GM10248 (cell line): Measurements from ENCODE around the gene ACOT8.

Source experiments
- CTCF ChIA-PET: fragments of 300-600 bp; sonication (Branson Sonifier 250); formaldehyde crosslinking; extraction: SDS; loops from one replicate; lab custom pipeline; 2021; ENCODE audit warnings: antibody characterized with exemption; lab: Yijun Ruan, JAX
- POLR2A ChIA-PET: fragments of 350-650 bp; sonication (Branson Sonifier 250); formaldehyde crosslinking; extraction: SDS; loops from one replicate; lab custom pipeline; 2020; ENCODE audit warnings: antibody characterized with exemption; lab: Yijun Ruan, JAX
- DNase-seq: peaks from one replicate; pipeline ENCODE4 v3.0.0; 2012; ENCODE audit errors: extremely low spot score
- TF ChIP-seq, protein P1 (sequence below): IDR thresholded peaks from 2 replicates; pipeline ENCODE4 v1.5.1; 2012; ENCODE audit warnings: mild to moderate bottlenecking, low read depth; ENCODE audit errors: extremely low read depth, missing control alignments, control extremely low read depth

Gene ACOT8

DNA sequence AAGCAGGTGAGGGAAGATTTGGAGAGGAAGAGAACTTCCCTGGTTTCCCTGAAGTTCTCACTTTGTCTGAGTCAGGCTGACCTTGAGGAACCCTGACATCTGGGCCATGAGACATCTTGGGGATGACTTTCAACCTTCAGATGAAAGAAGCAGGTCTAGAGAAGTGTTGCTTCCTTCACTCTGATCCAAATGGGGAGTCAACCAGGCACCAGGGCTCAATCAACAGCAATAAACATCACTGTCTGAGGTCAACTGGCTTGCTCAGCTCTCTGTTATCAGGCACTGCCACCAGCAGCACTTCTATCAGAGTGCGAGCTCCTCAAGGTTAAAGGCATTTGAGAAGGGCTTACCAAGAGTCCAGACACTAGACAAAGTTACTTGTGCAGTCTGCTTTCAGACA is 6.3 kb downstream of the ACOT8 start:
- ChIA-PET CTCF (interaction anchor here (1.4 kb wide), 1 partner anchor 9 kb away, joined by 4 read pairs; no protein-coding TSS in a partner anchor), POLR2A (interaction anchor here (0.8 kb wide), 1 partner anchor 9 kb away, joined by 3 read pairs; no protein-coding TSS in a partner anchor)
- TF ChIP-seq, protein P1, sequence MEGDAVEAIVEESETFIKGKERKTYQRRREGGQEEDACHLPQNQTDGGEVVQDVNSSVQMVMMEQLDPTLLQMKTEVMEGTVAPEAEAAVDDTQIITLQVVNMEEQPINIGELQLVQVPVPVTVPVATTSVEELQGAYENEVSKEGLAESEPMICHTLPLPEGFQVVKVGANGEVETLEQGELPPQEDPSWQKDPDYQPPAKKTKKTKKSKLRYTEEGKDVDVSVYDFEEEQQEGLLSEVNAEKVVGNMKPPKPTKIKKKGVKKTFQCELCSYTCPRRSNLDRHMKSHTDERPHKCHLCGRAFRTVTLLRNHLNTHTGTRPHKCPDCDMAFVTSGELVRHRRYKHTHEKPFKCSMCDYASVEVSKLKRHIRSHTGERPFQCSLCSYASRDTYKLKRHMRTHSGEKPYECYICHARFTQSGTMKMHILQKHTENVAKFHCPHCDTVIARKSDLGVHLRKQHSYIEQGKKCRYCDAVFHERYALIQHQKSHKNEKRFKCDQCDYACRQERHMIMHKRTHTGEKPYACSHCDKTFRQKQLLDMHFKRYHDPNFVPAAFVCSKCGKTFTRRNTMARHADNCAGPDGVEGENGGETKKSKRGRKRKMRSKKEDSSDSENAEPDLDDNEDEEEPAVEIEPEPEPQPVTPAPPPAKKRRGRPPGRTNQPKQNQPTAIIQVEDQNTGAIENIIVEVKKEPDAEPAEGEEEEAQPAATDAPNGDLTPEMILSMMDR, result no peak
- DNase-seq, result no peak

DNA sequence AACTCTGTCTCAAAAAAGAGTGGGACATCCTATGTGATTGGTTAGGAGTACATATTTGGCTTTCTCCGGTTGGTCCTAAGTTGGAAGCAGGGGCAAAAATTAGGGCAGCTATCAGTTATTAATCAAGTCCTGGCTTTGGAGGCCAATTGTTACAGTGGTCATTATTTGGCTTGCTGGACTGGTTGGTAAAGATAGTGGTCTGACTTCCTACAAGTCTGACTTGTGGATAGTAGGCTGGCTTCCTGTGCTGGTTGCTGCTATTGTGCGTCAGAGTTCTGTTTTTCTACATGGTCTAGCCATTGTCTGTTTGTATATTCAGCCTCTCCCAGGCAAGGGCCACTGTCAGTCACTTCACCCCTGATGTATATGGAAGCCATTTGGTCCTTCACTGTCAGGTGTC is 7.0 kb downstream of the ACOT8 start:
- DNase-seq, result no peak
- POLR2A ChIA-PET, result no interaction called here
- CTCF ChIA-PET, result interaction anchor here (1.4 kb wide), 1 partner anchor 9 kb away, joined by 4 read pairs; no protein-coding TSS in a partner anchor
- TF ChIP-seq, protein P1, result no peak

DNA sequence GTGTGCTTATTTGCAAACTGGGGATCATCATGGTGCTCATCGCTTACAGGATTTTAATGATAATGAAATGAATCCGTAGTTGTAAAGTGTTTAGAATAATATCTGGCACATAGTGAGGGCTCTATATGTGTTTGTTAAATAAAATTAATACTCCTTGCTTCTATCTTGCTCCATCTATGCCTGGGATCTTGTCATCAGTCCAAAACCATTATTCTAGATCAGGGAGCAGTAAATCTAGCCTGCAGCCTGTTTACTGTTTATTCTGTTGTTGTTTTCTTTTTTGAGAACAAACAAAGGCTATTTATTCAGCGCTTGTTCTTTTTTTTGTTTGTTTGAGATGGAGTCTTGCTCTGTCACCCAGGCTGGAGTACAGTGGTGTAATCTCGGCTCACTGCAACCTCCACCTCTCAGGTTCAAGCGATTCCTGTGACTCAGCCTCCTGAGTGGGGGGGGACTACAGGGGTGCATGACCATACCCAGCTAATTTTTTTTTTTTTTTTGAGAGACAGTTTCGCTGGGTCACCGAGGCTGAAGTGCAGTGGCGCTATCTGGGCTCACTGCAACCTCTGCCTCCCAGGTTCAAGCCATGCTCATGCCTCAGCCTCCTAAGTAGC is 8.1 kb downstream of the ACOT8 start:
- CTCF ChIA-PET, result no interaction called here
- no peak for DNase-seq
- TF ChIP-seq, protein P1, result no peak
- POLR2A ChIA-PET, result no interaction called here

DNA sequence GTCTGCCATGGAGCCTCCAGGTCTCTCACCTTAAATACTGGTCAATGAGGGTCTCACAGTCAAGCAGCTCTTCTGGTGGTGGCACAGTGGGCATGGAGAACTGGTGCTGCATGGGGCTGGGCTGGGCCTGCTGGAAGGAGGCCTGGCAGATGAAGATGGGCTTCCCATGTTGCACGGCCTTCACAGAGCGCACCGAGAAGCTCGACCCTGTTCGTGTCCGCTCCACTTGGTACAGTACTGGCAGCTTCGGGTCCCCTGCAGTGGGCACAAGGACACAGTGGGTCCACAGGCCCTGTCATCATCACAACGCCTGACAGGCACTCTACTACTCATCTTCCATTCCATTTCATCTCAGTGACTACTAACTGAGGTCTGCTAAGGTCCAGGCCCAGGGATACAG is 8.8 kb downstream of the ACOT8 start:
- CTCF ChIA-PET, result no interaction called here
- POLR2A ChIA-PET, result no interaction called here
- TF ChIP-seq, protein P1, result no peak
- no peak for DNase-seq

DNA sequence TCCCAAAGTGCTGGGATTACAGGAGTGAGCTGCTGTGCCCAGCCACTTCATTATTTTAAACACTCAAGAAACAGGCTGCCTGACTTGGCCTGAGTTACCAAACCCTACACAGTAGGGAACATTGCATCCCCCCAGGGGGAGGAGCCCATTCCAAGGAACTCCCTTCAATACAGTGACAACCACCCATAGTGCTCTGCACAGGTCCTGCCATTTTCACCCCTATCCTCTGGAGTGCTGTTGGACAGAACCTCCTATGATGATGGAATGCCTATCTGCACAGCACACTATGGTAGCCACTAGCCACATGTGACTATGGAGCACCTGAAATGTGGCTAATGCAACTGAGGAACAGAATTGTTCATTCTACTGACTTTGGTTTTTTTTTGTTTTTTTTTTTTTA is 11.7 kb downstream of the ACOT8 start:
- no peak for DNase-seq
- ChIA-PET CTCF (interaction anchor here (1.3 kb wide), 1 partner anchor 45 kb away, joined by 3 read pairs; no protein-coding TSS in a partner anchor), POLR2A (no interaction called here)
- TF ChIP-seq, protein P1, result no peak

DNA sequence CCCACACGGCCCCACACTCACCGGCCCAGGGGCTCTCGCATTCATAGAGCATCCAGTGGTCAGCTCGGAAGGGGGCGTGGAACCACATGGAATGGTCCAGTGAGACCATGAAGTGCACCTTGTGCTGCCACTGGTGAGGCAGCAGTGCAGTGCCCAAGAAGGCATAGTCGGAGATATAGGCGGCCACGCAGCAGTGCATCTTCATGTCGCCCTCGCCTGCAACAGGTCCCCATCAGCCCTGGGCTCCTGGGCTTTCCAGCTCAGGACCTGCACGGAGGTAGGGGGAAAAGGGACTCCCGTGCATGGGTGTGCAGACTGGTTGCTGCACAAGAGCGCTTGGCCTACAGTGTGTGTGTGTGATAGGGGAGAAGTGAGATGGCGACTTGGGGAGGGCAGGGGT is 13.7 kb downstream of the ACOT8 start:
- ChIA-PET CTCF (interaction anchor here (1.2 kb wide), 1 partner anchor 44 kb away, joined by 3 read pairs; no protein-coding TSS in a partner anchor), POLR2A (no interaction called here)
- no peak for DNase-seq

More for the DNA sequence above, 13.7 kb downstream of the ACOT8 start:
- TF ChIP-seq, protein P1, result no peak
